Cardiac ventricle fibroblast (primary cell): Measurements from ENCODE around the gene RASGEF1C. TPM values are rescaled to one million over a fixed set of nuclear protein-coding genes. Genes with fewer than 3 reads are reported as not detected.

Source experiments
- total RNA-seq: library from RNA; depleted of rRNA; stranded (reverse); fragments of >200 nt; gene quantifications from 2 replicates; pipeline ENCODE4 v1.2.3, GENCODE V29; 2015

RASGEF1C gene
- total RNA-seq = not detected in 2 replicates

DNA sequence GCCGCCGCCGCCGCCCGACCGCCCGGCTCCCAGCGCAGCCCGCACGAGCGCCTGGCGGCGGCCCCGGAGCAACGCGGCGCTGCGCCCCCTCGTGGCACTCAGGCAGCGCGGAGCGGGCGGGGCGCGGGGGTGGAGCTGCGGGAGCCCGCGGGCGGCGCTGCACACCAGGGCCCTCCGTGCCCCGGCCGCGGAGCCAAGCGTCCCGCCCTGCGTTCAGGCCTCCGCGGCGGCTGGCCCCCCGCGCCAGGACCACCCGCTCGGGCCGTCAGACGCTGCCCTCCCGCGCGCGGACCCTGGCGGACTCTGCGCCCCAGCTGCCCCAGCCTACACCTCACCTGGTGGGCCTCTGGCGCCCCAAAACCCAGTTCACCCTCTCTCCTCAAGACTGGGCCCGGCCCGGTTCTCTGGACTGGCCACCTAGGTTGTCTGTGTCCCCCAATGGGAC lies at the start of gene RASGEF1C:
RASGEF1C (minus strand) TSS at position 75 of the 445 bp plus-strand sequence. CDS start 71,159 bp downstream, outside the sequence.

DNA sequence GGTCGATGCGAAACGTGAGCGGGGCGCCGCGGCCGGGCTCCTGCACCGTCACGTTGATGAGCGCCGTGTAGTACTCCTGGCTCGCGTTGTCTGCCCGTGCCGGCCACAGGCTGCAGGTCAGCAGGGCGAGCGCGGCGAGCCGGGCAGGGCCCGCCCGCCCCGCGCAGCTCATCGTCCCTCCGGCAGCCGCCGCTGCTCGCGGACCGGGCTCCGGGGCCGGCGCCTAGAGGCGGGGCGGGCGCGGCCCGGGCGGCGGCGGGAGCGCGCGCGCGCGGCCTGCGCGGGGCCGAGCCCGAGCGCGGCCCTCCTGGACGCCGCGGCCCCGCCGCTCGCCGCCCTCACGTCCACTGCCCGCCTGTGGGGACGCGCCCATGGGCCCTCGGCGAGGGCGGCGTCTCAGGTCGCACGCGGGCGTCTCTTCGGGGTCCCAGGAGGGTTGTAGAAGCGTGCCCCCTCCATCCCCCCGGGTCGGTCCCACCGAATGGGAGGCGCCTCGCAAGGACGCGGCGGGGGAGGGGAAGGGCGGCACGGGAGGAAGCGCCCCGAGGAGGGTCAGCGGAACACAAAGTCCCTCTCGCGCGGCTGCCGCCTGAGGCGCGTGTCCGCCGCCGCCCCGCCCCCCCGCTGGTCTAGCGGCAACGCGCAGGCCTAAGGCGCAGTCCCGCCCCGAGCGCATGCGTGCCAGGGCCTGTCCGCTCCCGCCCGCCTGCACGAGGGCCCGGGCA lies 137.3 kb downstream of the RASGEF1C start, which contains the start of gene RNF130:
RNF130 (minus strand) TSS at position 229 of the 725 bp plus-strand sequence; CDS start at position 172, 57 bp downstream.

Other genes starting within 250 kb of the RASGEF1C start
- gene RNF130, start 137.5 kb downstream of the RASGEF1C start, total RNA-seq = 36.2 and 41.4 TPM in 2 replicates
- 13.8 and 20.5 TPM in 2 replicates for gene MAPK9, start 82.9 kb upstream of the RASGEF1C start, total RNA-seq
- 81.7 and 98.0 TPM in 2 replicates for gene GFPT2, start 144.1 kb upstream of the RASGEF1C start, total RNA-seq